GM12891 (cell line): Measurements from ENCODE around the gene GRIN2A.

Experiments
- DNase-seq: peaks from one replicate; pipeline ENCODE4 v3.0.0; 2011; ENCODE audit warnings: low spot score; ENCODE audit not compliant: insufficient read length
- FAIRE-seq: peaks from 2 replicates; lab custom pipeline; 2011; peaks lifted over from hg19 to GRCh38; lab: Jason Lieb, UNC
- PAX5 ChIP-seq: IDR thresholded peaks from 2 replicates; pipeline ENCODE4 v1.6.1; 2011; ENCODE audit warnings: low read length, moderate library complexity, mild to moderate bottlenecking; ENCODE audit not compliant: insufficient read depth, severe bottlenecking
- POLR2A ChIP-seq: IDR thresholded peaks from 2 replicates; pipeline ENCODE4 v1.6.1; 2011; ENCODE audit warnings: low read depth, low read length, control low read depth
- POLR2AphosphoS5 ChIP-seq: IDR thresholded peaks from 2 replicates; pipeline ENCODE4 v1.6.1; 2011; ENCODE audit warnings: low read depth, low read length, control low read depth
- POU2F2 ChIP-seq: IDR thresholded peaks from 2 replicates; pipeline ENCODE4 v1.6.1; 2011; ENCODE audit warnings: low read depth, mild to moderate bottlenecking, control low read depth, low read length, moderate library complexity
- SPI1 ChIP-seq: IDR thresholded peaks from 2 replicates; pipeline ENCODE4 v1.6.1; 2011; ENCODE audit warnings: low read depth, low read length, control low read depth
- TAF1 ChIP-seq: IDR thresholded peaks from 2 replicates; pipeline ENCODE4 v1.6.1; 2011; ENCODE audit warnings: low read depth, low read length, control low read depth

Gene GRIN2A

DNA sequence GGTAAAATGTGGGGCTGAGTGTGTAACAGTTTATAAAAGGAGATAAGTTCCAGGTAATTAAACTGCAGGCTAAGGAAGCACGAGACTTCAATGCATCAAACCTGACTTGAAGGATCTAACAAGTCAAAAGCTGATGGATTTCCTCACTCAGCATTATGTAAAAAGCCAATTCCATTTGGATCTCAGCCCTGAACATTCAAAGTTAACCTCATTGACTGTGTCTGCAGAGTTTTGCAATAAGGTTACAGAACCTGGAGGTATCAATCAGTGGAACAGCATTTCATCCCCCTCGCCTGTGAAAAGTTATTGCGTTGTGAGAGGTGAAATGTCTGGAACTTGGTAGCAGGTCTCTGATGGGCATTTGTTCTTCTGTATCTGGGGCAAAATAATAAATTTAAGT lies 317.8 kb downstream of the GRIN2A start:
- no peak for DNase-seq
- FAIRE-seq = no peak
- no peak for TF ChIP-seq PAX5
- TF ChIP-seq POLR2A = no peak
- TF ChIP-seq TAF1 = no peak
- no peak for TF ChIP-seq SPI1
- TF ChIP-seq POU2F2 = no peak
- TF ChIP-seq POLR2AphosphoS5 = no peak

GRCh38 chr16:9862327-9862726 lies 319.9 kb downstream of the GRIN2A start:
- DNase-seq = no peak
- no peak for TF ChIP-seq TAF1
- no peak for TF ChIP-seq PAX5
- TF ChIP-seq SPI1 = no peak
- no peak for TF ChIP-seq POU2F2
- TF ChIP-seq POLR2A = no peak
- no peak for TF ChIP-seq POLR2AphosphoS5
- no peak for FAIRE-seq

DNA sequence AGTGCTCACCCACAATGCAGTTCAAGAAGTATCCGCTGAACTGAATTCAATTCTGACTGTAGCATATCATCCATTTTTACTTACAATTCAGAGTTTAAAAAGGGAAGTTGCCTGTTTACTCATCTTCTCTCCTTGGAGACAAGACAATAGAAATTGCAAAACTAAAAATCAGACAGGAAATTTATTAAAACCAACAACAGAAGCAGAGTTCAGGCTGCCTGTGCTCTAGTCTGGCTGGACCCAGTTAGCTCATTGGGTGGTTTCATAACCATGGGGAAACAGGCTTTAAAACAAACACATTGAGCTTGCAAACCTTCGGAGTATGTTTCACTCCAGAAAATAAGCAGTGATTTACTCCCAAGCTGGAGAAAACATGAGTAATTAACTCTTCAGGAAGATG lies 321.4 kb downstream of the GRIN2A start:
- FAIRE-seq (no peak), DNase-seq (no peak)
- no peak for TF ChIP-seq POLR2A
- no peak for TF ChIP-seq SPI1
- no peak for TF ChIP-seq PAX5
- no peak for TF ChIP-seq POU2F2
- TF ChIP-seq TAF1 = no peak
- no peak for TF ChIP-seq POLR2AphosphoS5

GRCh38 chr16:9859701-9860327 lies 322.4 kb downstream of the GRIN2A start:
- no peak for TF ChIP-seq POLR2AphosphoS5
- no peak for TF ChIP-seq POLR2A
- TF ChIP-seq PAX5 = no peak
- TF ChIP-seq SPI1 = no peak
- no peak for TF ChIP-seq TAF1
- no peak for TF ChIP-seq POU2F2
- FAIRE-seq = no peak
- DNase-seq = no peak

GRCh38 chr16:9854675-9855074 lies 327.6 kb downstream of the GRIN2A start:
- FAIRE-seq (no peak), DNase-seq (no peak)
- no peak for TF ChIP-seq TAF1
- TF ChIP-seq POLR2A = no peak
- TF ChIP-seq POLR2AphosphoS5 = no peak
- no peak for TF ChIP-seq PAX5
- TF ChIP-seq SPI1 = no peak
- TF ChIP-seq POU2F2 = no peak

DNA sequence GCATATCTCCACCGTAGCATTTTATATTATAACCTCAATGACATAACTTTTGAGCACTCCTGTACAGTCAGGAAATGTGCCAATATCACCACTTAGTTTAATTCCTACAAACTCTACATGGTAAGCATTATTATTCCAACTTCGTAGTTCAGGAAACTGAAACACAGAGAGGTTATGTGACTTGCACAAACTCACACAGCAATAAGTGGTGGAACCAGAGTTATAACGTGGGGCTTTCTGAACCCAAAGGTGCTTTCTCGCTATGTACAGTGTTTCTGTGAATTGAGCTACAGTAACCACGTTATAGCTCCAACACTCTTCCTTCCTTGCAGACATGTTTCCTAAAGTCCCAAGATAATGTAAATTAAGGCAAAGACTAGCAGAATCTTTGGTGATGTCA lies 330.2 kb downstream of the GRIN2A start:
- DNase-seq (no peak), FAIRE-seq (no peak)

DNA sequence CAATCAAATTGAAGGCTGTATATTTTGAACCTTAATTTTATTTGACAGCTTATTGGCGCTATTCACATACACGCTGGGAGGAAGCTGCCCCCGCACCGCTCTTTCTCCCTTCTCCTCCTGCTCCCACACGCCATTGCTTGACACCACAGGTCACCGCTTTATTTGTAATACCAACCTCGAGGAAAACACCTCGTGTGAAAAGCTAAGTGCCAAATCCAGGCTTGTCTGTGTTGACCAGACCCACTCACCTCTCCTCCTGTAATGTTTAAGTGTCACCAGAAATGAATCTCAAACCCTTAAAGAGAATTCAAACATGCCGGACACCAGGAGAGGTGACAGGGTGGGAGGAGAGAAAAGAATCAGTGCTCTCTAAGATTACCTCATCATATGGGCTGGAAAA lies 331.4 kb downstream of the GRIN2A start:
- FAIRE-seq (no peak), DNase-seq (no peak)
- no peak for TF ChIP-seq POU2F2
- TF ChIP-seq SPI1 = no peak
- no peak for TF ChIP-seq TAF1
- no peak for TF ChIP-seq POLR2AphosphoS5
- no peak for TF ChIP-seq PAX5
- no peak for TF ChIP-seq POLR2A

More for the DNA sequence above, 330.2 kb downstream of the GRIN2A start:
- TF ChIP-seq POLR2A (no peak), TAF1 (no peak), POU2F2 (no peak), POLR2AphosphoS5 (no peak), PAX5 (no peak), SPI1 (no peak)

DNA sequence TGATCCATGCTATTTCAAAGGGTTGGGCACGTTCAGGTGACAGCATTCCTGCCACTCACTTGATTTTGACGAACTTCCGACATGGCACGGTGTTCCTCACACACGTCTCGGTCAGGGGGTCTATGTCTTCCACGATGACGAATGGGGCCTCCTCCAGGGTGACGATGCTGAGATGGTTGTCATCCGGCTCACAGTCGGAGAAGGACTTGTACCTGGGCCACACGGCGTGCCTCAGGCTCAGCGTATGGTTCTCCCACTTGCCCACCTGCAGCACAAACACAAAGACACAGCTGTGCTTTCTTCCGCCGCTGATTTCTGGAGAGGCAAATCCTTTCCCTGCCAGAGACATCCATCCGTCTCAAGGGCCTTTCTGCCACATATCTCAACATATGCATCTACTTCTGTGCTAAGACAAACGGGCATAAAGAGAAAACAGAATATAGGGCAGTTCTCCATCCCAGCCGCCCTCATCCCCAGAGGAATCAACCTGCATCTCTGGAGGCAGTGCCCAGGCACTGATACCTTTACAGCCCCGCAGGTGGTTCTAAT lies 332.5 kb downstream of the GRIN2A start:
- TF ChIP-seq POU2F2 = no peak
- no peak for TF ChIP-seq PAX5
- TF ChIP-seq SPI1 = no peak
- no peak for TF ChIP-seq POLR2A
- no peak for TF ChIP-seq TAF1
- no peak for TF ChIP-seq POLR2AphosphoS5
- DNase-seq = no peak
- FAIRE-seq = no peak

- TF ChIP-seq POLR2A = no peak
- DNase-seq (no peak), FAIRE-seq (no peak)
Measured at GRCh38 chr16:9847146-9847545, 335.1 kb downstream of the GRIN2A start.

GRCh38 chr16:9846362-9847099 lies 335.7 kb downstream of the GRIN2A start:
- TF ChIP-seq POU2F2 (no peak), TAF1 (no peak), POLR2A (no peak), POLR2AphosphoS5 (no peak), PAX5 (no peak), SPI1 (no peak)
- no peak for FAIRE-seq
- DNase-seq = no peak
